Hepatocyte (in vitro differentiated cells): ENCODE results near the gene FNDC3B. TPM values are rescaled to one million over a fixed set of nuclear protein-coding genes. Genes with fewer than 3 reads are reported as not detected.

Experiments used
- DNase-seq: peaks from one replicate; pipeline ENCODE4 v3.0.0-alpha.2; 2016; ENCODE audit warnings: low spot score
- H2AFZ ChIP-seq: fragments of 200-600 bp; sonication (generic); 2 replicates; pipeline ENCODE4 v1.6.0; 2016; ENCODE audit warnings: antibody characterized with exemption, mild to moderate bottlenecking
- H3K27ac ChIP-seq: fragments of 200-600 bp; sonication (generic); 2 replicates; pipeline ENCODE4 v1.5.1; 2016; ENCODE audit warnings: mild to moderate bottlenecking
- H3K27me3 ChIP-seq: fragments of 200-600 bp; sonication (generic); 2 replicates; pipeline ENCODE4 v1.6.1; 2016
- H3K36me3 ChIP-seq: fragments of 200-600 bp; sonication (generic); replicated peaks from 2 replicates; pipeline ENCODE4 v1.5.1; 2016; ENCODE audit warnings: low read depth; ENCODE audit not compliant: insufficient read depth
- H3K4me1 ChIP-seq: fragments of 200-600 bp; sonication (generic); 2 replicates; pipeline ENCODE4 v1.5.1; 2016; ENCODE audit warnings: mild to moderate bottlenecking, moderate library complexity; ENCODE audit not compliant: insufficient read depth
- H3K4me2 ChIP-seq: fragments of 200-600 bp; sonication (generic); 2 replicates; pipeline ENCODE4 v1.6.0; 2016
- H3K4me3 ChIP-seq: fragments of 200-600 bp; sonication (generic); 2 replicates; pipeline ENCODE4 v1.5.1; 2016; ENCODE audit warnings: mild to moderate bottlenecking
- H3K79me2 ChIP-seq: fragments of 200-600 bp; sonication (generic); 2 replicates; pipeline ENCODE4 v1.6.0; 2017; ENCODE audit warnings: mild to moderate bottlenecking
- H3K9me2 ChIP-seq: fragments of 200-600 bp; sonication (generic); replicated peaks from 2 replicates; pipeline ENCODE4 v1.6.0; 2017; ENCODE audit warnings: mild to moderate bottlenecking; ENCODE audit not compliant: insufficient read depth
- H3K9me3 ChIP-seq: fragments of 200-600 bp; sonication (generic); 2 replicates; pipeline ENCODE4 v1.5.1; 2016; ENCODE audit warnings: low read depth, mild to moderate bottlenecking
- H4K20me1 ChIP-seq: fragments of 200-600 bp; sonication (generic); 2 replicates; pipeline ENCODE4 v1.6.0; 2016; ENCODE audit warnings: mild to moderate bottlenecking; ENCODE audit not compliant: insufficient read depth, poor library complexity, severe bottlenecking
- EZH2 ChIP-seq: fragments of 200-600 bp; sonication (generic); IDR thresholded peaks from 2 replicates; pipeline ENCODE4 v1.6.1; 2016; ENCODE audit warnings: antibody characterized with exemption, mild to moderate bottlenecking, borderline replicate concordance
- EZH2phosphoT487 ChIP-seq: fragments of 200-600 bp; sonication (generic); IDR thresholded peaks from one replicate; pipeline ENCODE4 v1.6.1; 2018; ENCODE audit warnings: antibody characterized with exemption, mild to moderate bottlenecking, low read depth, moderate library complexity; ENCODE audit not compliant: unreplicated experiment, severe bottlenecking
- WGBS: methylation state at CpG from one replicate; pipeline ENCODE4 v1.1.6; 2016; ENCODE audit warnings: low lambda C conversion rate; ENCODE audit errors: missing lambda C conversion rate; 5-methylcytosine and 5-hydroxymethylcytosine counted together
- polyA plus RNA-seq: library from polyadenylated mRNA; unstranded; fragments of >200 nt; fragmentation: Nextera tagmentation; extraction: Ambion mirVana; gene quantifications from 2 replicates; pipeline ENCODE4 v1.2.1, GENCODE V29; 2016
- total RNA-seq: library from RNA; depleted of rRNA; stranded (reverse); fragments of >200 nt; gene quantifications from 2 replicates; pipeline ENCODE4 v1.2.3, GENCODE V29; 2014
- TF ChIP-seq, protein P1 (sequence below): fragments of 200-600 bp; sonication (generic); IDR thresholded peaks from 2 replicates; pipeline ENCODE4 v1.5.1; 2016; ENCODE audit warnings: antibody characterized with exemption, mild to moderate bottlenecking; ENCODE audit not compliant: poor library complexity

The FNDC3B gene
- total and polyA plus RNA-seq, 2 experiments from 2014 or later = 61.2 to 113 TPM

DNA sequence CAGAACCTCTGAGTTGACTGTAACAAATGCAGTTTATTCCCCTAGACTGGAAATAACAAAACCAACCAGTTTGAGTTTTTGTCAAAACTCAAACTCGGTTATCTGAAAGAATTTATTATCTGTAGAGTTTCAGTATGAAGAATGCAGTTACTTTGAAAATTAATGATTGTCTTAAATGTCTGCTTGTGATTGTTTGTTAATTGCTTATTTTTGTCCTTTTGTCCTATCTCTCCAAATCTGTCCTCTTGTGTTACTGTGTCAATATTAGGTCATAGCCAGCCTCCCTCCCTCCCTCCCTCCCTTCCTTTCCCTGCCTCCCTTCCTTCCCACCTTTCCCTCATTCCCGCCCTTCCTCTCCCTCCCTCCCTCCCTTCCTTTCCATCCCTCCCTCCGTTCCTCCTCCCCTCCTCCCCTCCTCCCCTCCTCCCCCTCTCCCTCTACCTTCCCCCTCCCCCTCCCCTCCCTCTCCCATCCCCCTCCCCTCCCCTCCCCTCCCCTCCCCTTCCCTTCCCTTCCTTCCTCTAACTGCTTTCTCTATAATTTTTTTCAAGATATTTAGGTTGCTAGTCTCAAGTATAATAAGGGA, 153.5 kb downstream of the FNDC3B start:
- no peak overlapping the region for H3K4me2 ChIP-seq
- H3K79me2 ChIP-seq = peaks cover 88% of the 10 kb centered on the region
- TF ChIP-seq, protein P1, sequence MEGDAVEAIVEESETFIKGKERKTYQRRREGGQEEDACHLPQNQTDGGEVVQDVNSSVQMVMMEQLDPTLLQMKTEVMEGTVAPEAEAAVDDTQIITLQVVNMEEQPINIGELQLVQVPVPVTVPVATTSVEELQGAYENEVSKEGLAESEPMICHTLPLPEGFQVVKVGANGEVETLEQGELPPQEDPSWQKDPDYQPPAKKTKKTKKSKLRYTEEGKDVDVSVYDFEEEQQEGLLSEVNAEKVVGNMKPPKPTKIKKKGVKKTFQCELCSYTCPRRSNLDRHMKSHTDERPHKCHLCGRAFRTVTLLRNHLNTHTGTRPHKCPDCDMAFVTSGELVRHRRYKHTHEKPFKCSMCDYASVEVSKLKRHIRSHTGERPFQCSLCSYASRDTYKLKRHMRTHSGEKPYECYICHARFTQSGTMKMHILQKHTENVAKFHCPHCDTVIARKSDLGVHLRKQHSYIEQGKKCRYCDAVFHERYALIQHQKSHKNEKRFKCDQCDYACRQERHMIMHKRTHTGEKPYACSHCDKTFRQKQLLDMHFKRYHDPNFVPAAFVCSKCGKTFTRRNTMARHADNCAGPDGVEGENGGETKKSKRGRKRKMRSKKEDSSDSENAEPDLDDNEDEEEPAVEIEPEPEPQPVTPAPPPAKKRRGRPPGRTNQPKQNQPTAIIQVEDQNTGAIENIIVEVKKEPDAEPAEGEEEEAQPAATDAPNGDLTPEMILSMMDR = no peak
- TF ChIP-seq EZH2phosphoT487 (no peak), EZH2 (no peak)
- no peak overlapping the region for H3K27ac ChIP-seq
- H3K36me3 ChIP-seq = no peaks in the 10 kb centered on the region
- H4K20me1 ChIP-seq = peaks cover 18% of the 10 kb centered on the region
- no peaks in the 10 kb centered on the region for H3K27me3 ChIP-seq
- H3K4me3 ChIP-seq = no peak overlapping the region
- no peaks in the 10 kb centered on the region for H3K9me3 ChIP-seq
- WGBS = 66% methylated on average over 1 of the region's 3 CpGs
- no peak for DNase-seq
- H2AFZ ChIP-seq = no peak overlapping the region
- H3K9me2 ChIP-seq = no peaks in the 10 kb centered on the region
- peaks cover 9% of the 10 kb centered on the region for H3K4me1 ChIP-seq

DNA sequence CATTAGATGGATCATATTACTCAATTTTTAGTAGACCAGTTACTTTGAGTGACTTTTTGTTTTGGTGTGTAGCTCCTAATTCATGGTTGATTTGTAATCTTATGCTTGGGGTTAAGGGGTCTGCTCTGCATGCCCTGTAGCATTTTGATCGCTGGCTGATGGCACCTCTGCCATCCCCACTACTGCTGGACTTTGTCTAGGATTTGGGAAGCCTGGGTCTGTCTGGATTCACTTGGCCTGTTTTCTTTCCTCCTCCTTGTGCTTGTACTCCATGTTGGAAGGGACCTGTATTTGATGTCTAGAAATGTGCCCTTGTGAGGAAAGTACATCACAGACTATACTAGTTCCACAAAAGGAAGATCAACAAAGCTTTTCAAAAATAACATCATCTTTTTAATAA, 154.1 kb downstream of the FNDC3B start:
- peaks cover 89% of the 10 kb centered on the region for H3K79me2 ChIP-seq
- no peak overlapping the region for H3K27ac ChIP-seq
- peaks cover 18% of the 10 kb centered on the region for H4K20me1 ChIP-seq
- H3K36me3 ChIP-seq = no peaks in the 10 kb centered on the region
- no peak overlapping the region for H3K4me3 ChIP-seq
- no peak overlapping the region for H2AFZ ChIP-seq
- no peak overlapping the region for H3K4me2 ChIP-seq
- TF ChIP-seq EZH2phosphoT487 = no peak
- TF ChIP-seq, protein P1 = no peak
- TF ChIP-seq EZH2 = no peak
- peaks cover 9% of the 10 kb centered on the region for H3K4me1 ChIP-seq
- no peak for DNase-seq
- H3K27me3 ChIP-seq = no peaks in the 10 kb centered on the region
- H3K9me2 ChIP-seq = no peaks in the 10 kb centered on the region
- WGBS = 97% methylated on average over 1 of the region's 1 CpG
- no peaks in the 10 kb centered on the region for H3K9me3 ChIP-seq

DNA sequence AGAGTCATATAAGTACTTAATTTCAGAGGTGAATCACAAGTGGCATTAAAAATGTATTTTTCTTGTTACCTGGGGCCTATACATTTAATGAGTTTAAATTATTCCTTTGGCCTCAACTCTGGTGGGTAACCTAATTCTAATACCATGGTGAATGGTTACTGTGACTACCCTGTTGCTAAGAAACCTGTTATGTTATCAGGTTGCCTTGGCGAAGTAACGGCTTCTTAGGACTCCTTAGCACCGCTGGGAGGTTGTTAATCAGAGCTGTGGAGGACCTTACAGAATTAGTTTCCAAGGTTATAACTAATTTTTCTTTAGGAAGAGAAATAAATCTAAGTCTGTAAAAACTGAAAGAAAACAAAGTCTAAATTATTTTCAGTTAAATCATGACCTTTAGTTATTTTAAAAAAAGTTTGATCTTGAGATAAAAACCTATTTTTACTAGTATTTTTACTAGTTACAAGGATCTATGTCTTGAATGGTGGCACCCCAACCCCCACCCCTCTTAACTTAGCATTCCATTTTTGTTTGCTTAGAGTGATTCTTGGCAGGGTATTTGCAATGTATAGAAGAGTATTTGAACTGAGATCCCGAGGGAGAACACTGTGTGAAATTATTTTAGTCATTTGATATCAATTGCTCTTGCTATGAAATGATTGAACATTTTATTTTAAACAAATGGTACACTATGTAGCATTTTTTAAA, 155.5 kb downstream of the FNDC3B start:
- H3K9me2 ChIP-seq = no peaks in the 10 kb centered on the region
- H3K27ac ChIP-seq = peak overlapping the region; percentile 3
- H2AFZ ChIP-seq = no peak overlapping the region
- H3K4me1 ChIP-seq = peaks cover 9% of the 10 kb centered on the region
- WGBS = 35% methylated on average over 4 of the region's 4 CpGs
- no peak for DNase-seq
- H3K4me3 ChIP-seq = no peak overlapping the region
- TF ChIP-seq EZH2 (no peak), EZH2phosphoT487 (no peak)
- TF ChIP-seq, protein P1 = no peak
- no peaks in the 10 kb centered on the region for H3K27me3 ChIP-seq
- no peak overlapping the region for H3K4me2 ChIP-seq
- peaks cover 86% of the 10 kb centered on the region for H3K79me2 ChIP-seq
- H3K36me3 ChIP-seq = no peaks in the 10 kb centered on the region
- H4K20me1 ChIP-seq = peaks cover 18% of the 10 kb centered on the region
- H3K9me3 ChIP-seq = no peaks in the 10 kb centered on the region
